Fibroblast of villous mesenchyme (primary cell): ENCODE measurements around the gene SEMA5B. TPM values are rescaled to one million over a fixed set of nuclear protein-coding genes. Genes with fewer than 3 reads are reported as not detected.
A peak's percentile ranks its signal among the peaks of the same experiment; 100 is the strongest.

ENCODE experiments used
- DNase-seq: peaks from one replicate; pipeline ENCODE4 v3.0.0-alpha.2; 2010; ENCODE audit warnings: low read depth
- H3K4me3 ChIP-seq: 2 replicates; pipeline ENCODE4 v1.5.1; 2011; ENCODE audit warnings: low read depth, mild to moderate bottlenecking, low read length
- CTCF ChIP-seq: IDR thresholded peaks from 2 replicates; pipeline ENCODE4 v1.5.1; 2012; ENCODE audit warnings: low read depth, mild to moderate bottlenecking, low read length; ENCODE audit not compliant: insufficient read depth
- total RNA-seq: library from RNA; depleted of rRNA; stranded (reverse); fragments of >200 nt; gene quantifications from 2 replicates; pipeline ENCODE4 v1.2.3, GENCODE V29; 2012

The SEMA5B gene
- total RNA-seq, 1 donor = not detected

- DNase-seq = no peak
- no peak overlapping the region for H3K4me3 ChIP-seq
- no peak for TF ChIP-seq CTCF
Measured at GRCh38 chr3:123058505-123058904, 30.9 kb upstream of the SEMA5B start.

DNA sequence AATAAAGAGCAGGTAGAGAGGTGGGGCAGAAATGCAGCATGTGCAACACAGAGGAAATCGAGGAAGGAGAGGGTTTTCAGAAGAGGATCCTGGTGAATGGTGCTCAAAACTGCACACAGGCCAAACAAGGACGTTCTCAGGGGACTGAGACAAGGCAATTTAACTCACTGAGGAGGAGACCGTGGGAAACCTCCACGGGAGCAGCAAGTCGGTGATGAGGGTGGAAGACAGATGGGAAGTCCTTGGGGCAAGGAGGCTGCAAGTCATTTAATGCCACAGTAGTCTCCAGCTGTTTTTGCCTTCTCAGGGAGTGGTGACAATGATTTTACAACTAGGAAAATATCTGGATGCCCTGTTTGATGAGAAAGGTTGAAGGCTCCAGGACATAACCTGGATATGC lies 27.8 kb upstream of the SEMA5B start:
- no peak for DNase-seq
- no peak overlapping the region for H3K4me3 ChIP-seq
- no peak for TF ChIP-seq CTCF

DNA sequence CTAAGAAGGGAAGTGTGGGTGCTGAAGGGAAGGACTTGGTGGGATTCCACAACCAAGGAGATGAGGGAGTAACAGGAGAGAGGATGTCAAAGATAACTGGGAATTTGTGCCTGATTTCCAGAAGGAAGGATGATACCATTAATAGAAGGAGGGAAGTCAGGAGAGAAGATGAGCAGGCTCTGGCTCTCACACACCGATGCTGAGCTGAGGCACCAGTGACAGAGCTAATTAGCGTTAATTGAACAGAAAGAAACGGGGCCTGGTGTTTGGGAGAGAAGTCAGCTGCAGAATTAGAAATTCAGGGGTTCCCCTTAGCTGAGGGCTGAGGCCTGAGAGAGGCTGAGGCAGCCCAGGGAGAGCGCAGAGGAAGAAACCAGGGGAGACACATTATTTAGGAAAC lies 27.4 kb upstream of the SEMA5B start:
- DNase-seq = no peak
- TF ChIP-seq CTCF = no peak
- H3K4me3 ChIP-seq = no peak overlapping the region

GRCh38 chr3:123054109-123054778 lies 26.7 kb upstream of the SEMA5B start:
- TF ChIP-seq CTCF = no peak
- no peak overlapping the region for H3K4me3 ChIP-seq
- no peak for DNase-seq

DNA sequence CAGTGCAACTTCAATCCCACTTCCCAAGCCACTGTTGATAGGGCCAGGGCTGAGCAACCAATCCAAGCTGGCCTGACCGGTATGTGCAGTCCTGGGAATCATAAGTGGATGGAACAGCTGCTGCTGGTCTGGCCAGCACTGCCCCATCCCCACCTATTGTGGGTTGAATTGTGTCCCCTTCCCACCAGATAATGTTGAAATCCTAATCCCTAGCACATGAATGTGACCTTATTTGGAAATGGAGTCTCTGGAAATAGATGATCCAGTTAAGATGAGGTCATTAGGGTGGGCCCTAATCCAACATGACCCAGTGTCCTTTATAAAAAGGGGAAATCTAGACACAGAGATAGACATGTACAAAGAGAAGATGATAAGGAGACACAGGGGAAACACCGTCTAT lies 25.5 kb upstream of the SEMA5B start:
- no peak for TF ChIP-seq CTCF
- no peak overlapping the region for H3K4me3 ChIP-seq
- DNase-seq = peak; percentile 50

- no peak overlapping the region for H3K4me3 ChIP-seq
- no peak for TF ChIP-seq CTCF
- DNase-seq = no peak
Measured at GRCh38 chr3:123050666-123051065, 23.1 kb upstream of the SEMA5B start.
